ENCODE measurements around the gene MLPH. TPM values are rescaled to one million over a fixed set of nuclear protein-coding genes. Genes with fewer than 3 reads are reported as not detected.

The MLPH gene
- total RNA-seq, 4 donors from 2014 or later: 59.7 to 889 (median 182) TPM

DNA sequence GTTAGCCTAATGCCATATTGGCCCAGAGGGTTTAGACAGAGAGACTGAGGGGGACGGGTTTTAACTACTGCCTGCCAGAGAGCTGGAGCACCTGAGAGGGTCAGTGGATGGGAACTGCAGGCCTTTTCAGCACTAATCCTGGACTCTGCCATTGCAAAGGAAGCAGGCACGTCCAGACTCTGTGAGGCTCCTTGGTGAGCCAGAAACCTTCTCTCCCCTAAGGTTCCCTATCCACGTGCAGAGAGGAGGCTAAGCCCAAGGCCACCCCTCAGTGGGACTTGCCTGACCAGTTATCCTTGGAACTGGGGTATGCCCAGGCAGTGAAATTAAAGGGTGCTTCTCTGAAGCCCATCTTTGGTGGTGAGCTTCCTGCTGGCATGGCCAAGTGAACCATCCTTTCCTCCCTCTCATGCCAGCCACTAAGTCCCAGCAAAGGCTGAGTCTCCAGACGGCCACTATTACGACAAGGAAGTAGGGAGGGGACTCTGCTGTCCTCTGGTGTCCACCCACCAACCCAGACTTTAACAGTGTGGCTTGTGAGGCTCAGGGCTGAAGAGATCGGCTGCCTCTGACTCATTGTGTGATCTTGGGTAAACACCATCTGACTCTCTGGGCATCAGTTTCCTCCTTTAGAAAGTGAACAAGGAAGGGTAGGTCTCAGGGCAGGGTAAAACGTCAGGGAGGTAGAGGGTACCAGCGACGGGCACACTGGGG is 3.9 kb upstream of the MLPH start:
- Histone ChIP-seq H3K4me1 (peaks cover 8 to 36% (median 29%) of the 10 kb centered on the region in 4 donors), H3K4me3 (no peak overlapping the region), H3K27me3 (peaks cover 30% of the 10 kb centered on the region), H3K9me3 (no peaks in the 10 kb centered on the region), H3K27ac (peak overlapping the region; percentile 38 to 73 (median 55)), H3K36me3 (no peaks in the 10 kb centered on the region)
- in situ Hi-C loops (cut with MboI; ENCODE audit: low pct_ligation_motif_present in 1 of 4, low pct_unique_long_range_greater_than_20kb in 1 of 4, low sequenced_read_pairs in 3 of 4): no loop called here
- WGBS, 2 donors (ENCODE audit: low coverage in 1 of 2): 51 to 71% methylated on average over 3 to 9 of the region's 9 CpGs
- TF ChIP-seq, protein P1, sequence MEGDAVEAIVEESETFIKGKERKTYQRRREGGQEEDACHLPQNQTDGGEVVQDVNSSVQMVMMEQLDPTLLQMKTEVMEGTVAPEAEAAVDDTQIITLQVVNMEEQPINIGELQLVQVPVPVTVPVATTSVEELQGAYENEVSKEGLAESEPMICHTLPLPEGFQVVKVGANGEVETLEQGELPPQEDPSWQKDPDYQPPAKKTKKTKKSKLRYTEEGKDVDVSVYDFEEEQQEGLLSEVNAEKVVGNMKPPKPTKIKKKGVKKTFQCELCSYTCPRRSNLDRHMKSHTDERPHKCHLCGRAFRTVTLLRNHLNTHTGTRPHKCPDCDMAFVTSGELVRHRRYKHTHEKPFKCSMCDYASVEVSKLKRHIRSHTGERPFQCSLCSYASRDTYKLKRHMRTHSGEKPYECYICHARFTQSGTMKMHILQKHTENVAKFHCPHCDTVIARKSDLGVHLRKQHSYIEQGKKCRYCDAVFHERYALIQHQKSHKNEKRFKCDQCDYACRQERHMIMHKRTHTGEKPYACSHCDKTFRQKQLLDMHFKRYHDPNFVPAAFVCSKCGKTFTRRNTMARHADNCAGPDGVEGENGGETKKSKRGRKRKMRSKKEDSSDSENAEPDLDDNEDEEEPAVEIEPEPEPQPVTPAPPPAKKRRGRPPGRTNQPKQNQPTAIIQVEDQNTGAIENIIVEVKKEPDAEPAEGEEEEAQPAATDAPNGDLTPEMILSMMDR (IDR thresholded peaks at IDR 0.05): no peak
- TF ChIP-seq POLR2A (IDR thresholded peaks at IDR 0.05): peak; percentile 48
- TF ChIP-seq POLR2AphosphoS5 (IDR thresholded peaks at IDR 0.05): peak; percentile 20 to 65 (median 61)
- no peak for TF ChIP-seq EP300 (IDR thresholded peaks at IDR 0.05; ENCODE audit: low read depth)
- peak; percentile 52 for DNase-seq
- intact Hi-C loops (cut with DNase I; ENCODE audit: low total_unique reads): no loop called here

DNA sequence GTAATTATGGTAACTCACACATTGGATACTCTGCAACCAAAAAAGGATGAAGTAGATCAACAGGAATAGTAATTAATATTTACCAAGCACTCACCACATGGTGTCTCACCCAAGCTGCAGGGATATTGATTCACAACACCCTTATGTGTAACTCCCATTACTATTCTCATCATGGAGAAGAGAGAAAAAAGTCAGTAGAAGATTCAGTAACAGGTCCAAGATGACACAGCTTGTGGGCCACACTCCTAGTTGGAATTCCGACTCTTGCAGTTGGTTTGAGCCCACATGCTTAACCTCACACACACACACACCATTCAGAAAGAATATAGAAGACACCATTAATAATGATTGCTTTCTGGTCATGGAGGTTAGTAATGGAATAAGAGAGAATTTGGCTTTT is 1.7 kb upstream of the MLPH start:
- Histone ChIP-seq H3K4me1 (peaks cover 8 to 48% (median 42%) of the 10 kb centered on the region in 4 donors), H3K27ac (no peak overlapping the region)

DNA sequence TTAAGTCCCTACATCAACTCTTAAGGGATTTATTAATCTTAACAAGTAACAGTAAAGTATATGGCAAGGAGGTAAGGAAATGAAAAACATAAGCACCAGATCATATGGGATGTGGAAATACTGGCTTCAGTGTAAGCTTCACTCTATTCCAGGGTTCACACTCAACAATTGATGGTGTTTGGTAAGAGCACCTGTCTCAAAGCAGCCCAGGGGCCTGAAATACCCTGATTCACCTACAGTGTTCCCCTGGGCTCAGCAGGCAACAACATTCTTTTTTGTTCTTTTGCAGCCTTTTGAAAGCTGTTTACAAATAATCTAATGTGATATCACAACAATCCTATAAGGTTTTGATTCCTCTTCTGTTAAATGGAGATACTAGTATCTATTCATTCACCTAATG is 1.2 kb upstream of the MLPH start:
- H3K9me3 ChIP-seq: peaks cover 0 to under 1% of the 10 kb centered on the region in 2 donors
- intact Hi-C loops (cut with DNase I; ENCODE audit: low total_unique reads) (no loop called here), in situ Hi-C loops (cut with MboI; ENCODE audit: low pct_ligation_motif_present in 1 of 4, low pct_unique_long_range_greater_than_20kb in 1 of 4, low sequenced_read_pairs in 3 of 4) (no loop called here)
- no peaks in the 10 kb centered on the region for H3K36me3 ChIP-seq
- peak overlapping the region in 2 of 4 donors; percentile 33 to 54 for H3K4me3 ChIP-seq
- DNase-seq: no peak
- peak overlapping the region in 1 of 4 donors; percentile 82 for H3K27ac ChIP-seq
- H3K27me3 ChIP-seq: peaks cover 30% of the 10 kb centered on the region
- TF ChIP-seq POLR2AphosphoS5 (IDR thresholded peaks at IDR 0.05): no peak
- no peak for TF ChIP-seq EP300 (IDR thresholded peaks at IDR 0.05; ENCODE audit: low read depth)
- no peak for TF ChIP-seq POLR2A (IDR thresholded peaks at IDR 0.05)
- TF ChIP-seq, protein P1 (IDR thresholded peaks at IDR 0.05): no peak
- peaks cover 8 to 50% (median 42%) of the 10 kb centered on the region in 4 donors for H3K4me1 ChIP-seq

More for the DNA sequence above, 1.7 kb upstream of the MLPH start:
- H3K36me3 ChIP-seq: no peaks in the 10 kb centered on the region
- in situ Hi-C loops (cut with MboI; ENCODE audit: low pct_ligation_motif_present in 1 of 4, low pct_unique_long_range_greater_than_20kb in 1 of 4, low sequenced_read_pairs in 3 of 4) (no loop called here), intact Hi-C loops (cut with DNase I; ENCODE audit: low total_unique reads) (no loop called here)
- no peaks in the 10 kb centered on the region for H3K9me3 ChIP-seq
- peaks cover 30% of the 10 kb centered on the region for H3K27me3 ChIP-seq
- no peak overlapping the region for H3K4me3 ChIP-seq
- TF ChIP-seq POLR2AphosphoS5 (IDR thresholded peaks at IDR 0.05): no peak
- TF ChIP-seq, protein P1 (IDR thresholded peaks at IDR 0.05): no peak
- 97 to 100% methylated on average over 1 of the region's 1 CpG for WGBS, 2 donors (ENCODE audit: low coverage in 1 of 2)
- DNase-seq: no peak

DNA sequence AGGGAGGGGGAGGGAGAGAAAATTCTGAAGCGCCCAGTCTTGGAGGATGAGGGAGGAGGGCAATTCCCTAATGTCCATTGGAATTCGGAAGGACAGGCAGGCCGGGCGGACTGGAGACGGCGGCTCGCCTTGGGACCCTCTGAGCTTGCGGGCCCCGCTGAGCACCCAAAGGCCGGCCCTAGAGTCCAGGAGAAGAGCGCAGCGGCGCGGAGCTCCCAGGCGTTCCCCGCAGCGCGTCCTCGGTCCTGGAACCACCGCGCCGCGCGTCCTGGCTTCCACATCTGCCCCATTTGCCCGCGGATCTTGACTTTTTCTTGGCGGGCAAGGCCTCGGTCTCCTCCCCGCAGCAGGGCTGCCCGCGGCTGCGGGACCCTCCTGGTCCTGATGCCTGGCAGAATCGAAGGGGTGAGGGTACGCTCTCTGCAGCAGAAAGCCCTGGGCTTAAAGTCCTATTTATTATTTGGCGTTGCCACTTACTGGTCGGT is 675 bp upstream of the MLPH start:
- H3K27ac ChIP-seq: peak overlapping the region; percentile 4 to 82 (median 77)
- 8 to 48% methylated on average over 5 to 20 of the region's 36 CpGs for WGBS, 2 donors (ENCODE audit: low coverage in 1 of 2)
- H3K4me1 ChIP-seq: peaks cover 8 to 50% (median 42%) of the 10 kb centered on the region in 4 donors
- in situ Hi-C loops (cut with MboI; ENCODE audit: low pct_ligation_motif_present in 1 of 4, low pct_unique_long_range_greater_than_20kb in 1 of 4, low sequenced_read_pairs in 3 of 4): no loop called here
- H3K27me3 ChIP-seq: peaks cover 30% of the 10 kb centered on the region
- TF ChIP-seq, protein P1 (IDR thresholded peaks at IDR 0.05): no peak
- TF ChIP-seq EP300 (IDR thresholded peaks at IDR 0.05; ENCODE audit: low read depth) (no peak), POLR2AphosphoS5 (IDR thresholded peaks at IDR 0.05) (no peak), POLR2A (IDR thresholded peaks at IDR 0.05) (no peak)
- intact Hi-C loops (cut with DNase I; ENCODE audit: low total_unique reads): no loop called here
- DNase-seq: no peak
- H3K9me3 ChIP-seq: peaks cover 5% of the 10 kb centered on the region in 2 donors
- no peaks in the 10 kb centered on the region for H3K36me3 ChIP-seq
- H3K4me3 ChIP-seq: peak overlapping the region; percentile 33 to 54 (median 40)

Data from transverse colon (tissue), 4 donors.